ENCODE data around the gene INTS4.

DNA sequence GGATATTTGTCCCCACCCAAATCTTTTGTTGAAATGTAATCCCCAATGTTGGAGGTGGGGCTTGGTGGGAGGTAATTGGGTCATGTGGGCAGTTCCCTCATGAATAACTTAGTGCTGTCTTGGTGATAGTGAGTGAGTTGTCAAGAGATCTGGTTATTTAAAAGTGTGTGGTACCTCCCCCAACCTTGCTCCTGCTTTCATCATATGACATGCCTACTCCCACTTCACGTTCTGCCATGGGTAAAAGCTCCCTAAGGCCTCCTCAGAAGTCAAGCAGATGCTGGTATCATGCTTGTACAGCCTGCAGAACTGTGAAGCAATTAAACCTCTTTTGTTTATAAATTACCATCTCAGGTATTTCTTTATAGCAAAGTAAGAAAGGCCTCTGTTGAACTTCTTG is 143.0 kb downstream of the INTS4 start:
- TF ChIP-seq SIN3A (IDR thresholded peaks at IDR 0.05; ENCODE audit: borderline replicate concordance, insufficient read depth, low read length) (no peak), TAF1 (IDR thresholded peaks at IDR 0.05; ENCODE audit: borderline replicate concordance, insufficient read depth, low read length) (no peak)
- TF ChIP-seq, protein P1, sequence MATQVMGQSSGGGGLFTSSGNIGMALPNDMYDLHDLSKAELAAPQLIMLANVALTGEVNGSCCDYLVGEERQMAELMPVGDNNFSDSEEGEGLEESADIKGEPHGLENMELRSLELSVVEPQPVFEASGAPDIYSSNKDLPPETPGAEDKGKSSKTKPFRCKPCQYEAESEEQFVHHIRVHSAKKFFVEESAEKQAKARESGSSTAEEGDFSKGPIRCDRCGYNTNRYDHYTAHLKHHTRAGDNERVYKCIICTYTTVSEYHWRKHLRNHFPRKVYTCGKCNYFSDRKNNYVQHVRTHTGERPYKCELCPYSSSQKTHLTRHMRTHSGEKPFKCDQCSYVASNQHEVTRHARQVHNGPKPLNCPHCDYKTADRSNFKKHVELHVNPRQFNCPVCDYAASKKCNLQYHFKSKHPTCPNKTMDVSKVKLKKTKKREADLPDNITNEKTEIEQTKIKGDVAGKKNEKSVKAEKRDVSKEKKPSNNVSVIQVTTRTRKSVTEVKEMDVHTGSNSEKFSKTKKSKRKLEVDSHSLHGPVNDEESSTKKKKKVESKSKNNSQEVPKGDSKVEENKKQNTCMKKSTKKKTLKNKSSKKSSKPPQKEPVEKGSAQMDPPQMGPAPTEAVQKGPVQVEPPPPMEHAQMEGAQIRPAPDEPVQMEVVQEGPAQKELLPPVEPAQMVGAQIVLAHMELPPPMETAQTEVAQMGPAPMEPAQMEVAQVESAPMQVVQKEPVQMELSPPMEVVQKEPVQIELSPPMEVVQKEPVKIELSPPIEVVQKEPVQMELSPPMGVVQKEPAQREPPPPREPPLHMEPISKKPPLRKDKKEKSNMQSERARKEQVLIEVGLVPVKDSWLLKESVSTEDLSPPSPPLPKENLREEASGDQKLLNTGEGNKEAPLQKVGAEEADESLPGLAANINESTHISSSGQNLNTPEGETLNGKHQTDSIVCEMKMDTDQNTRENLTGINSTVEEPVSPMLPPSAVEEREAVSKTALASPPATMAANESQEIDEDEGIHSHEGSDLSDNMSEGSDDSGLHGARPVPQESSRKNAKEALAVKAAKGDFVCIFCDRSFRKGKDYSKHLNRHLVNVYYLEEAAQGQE (IDR thresholded peaks at IDR 0.05; ENCODE audit: insufficient read depth in 1 of 2, low read depth in 2 of 2, low read length in 2 of 2) = no peak

All from PFSK-1 (cell line).